Dermis blood vessel endothelial cell (primary cell): ENCODE data around the gene FAM171A2. TPM values are rescaled to one million over a fixed set of nuclear protein-coding genes. Genes with fewer than 3 reads are reported as not detected.

Source experiments
- total RNA-seq: library from RNA; depleted of rRNA; stranded (reverse); fragments of >200 nt; gene quantifications from 2 replicates; pipeline ENCODE4 v1.2.3, GENCODE V29; 2014

Gene FAM171A2
- total RNA-seq, 1 donor from 2014 or later, result 9.7 TPM

Other genes with a start within 250 kb of the FAM171A2 start
- 50.3 and 52.1 TPM in 2 replicates for gene HDAC5, start 240.2 kb downstream of the FAM171A2 start, total RNA-seq
- 1.2 and 2.9 TPM in 2 replicates for gene HROB, start 221.9 kb downstream of the FAM171A2 start, total RNA-seq
- gene ASB16, start 193.1 kb downstream of the FAM171A2 start, total RNA-seq, result 0.17 TPM in 1 of 2 replicates, not detected in the other
- gene TMUB2, start 176.9 kb downstream of the FAM171A2 start, total RNA-seq, result 37.0 and 40.2 TPM in 2 replicates
- 51.1 and 67.7 TPM in 2 replicates for gene ATXN7L3, start 164.0 kb downstream of the FAM171A2 start, total RNA-seq
- 59.2 and 68.4 TPM in 2 replicates for gene UBTF, start 144.2 kb downstream of the FAM171A2 start, total RNA-seq
- not detected in 2 replicates for gene SLC4A1, start 95.7 kb downstream of the FAM171A2 start, total RNA-seq
- under 0.01 TPM in 1 of 2 replicates, not detected in the other for gene RUNDC3A, start 55.3 kb downstream of the FAM171A2 start, total RNA-seq
- 88.8 and 120 TPM in 2 replicates for gene SLC25A39, start 39.0 kb downstream of the FAM171A2 start, total RNA-seq
- 543 and 963 TPM in 2 replicates for gene GRN, start 18.6 kb downstream of the FAM171A2 start, total RNA-seq
- 0.19 and 1.0 TPM in 2 replicates for gene ITGA2B, start 25.8 kb upstream of the FAM171A2 start, total RNA-seq
- 17.0 and 20.7 TPM in 2 replicates for gene GPATCH8, start 139.6 kb upstream of the FAM171A2 start, total RNA-seq
- 0.68 and 1.0 TPM in 2 replicates for gene FZD2, start 193.6 kb upstream of the FAM171A2 start, total RNA-seq